GM06990 (cell line): ENCODE data around the gene NEDD4.

Experiments used
- DNase-seq: peaks from one replicate; pipeline ENCODE4 v3.0.0-alpha.2; 2011; ENCODE audit not compliant: insufficient read length; ENCODE audit errors: extremely low read depth
- H3K27me3 ChIP-seq: replicated peaks from 2 replicates; pipeline ENCODE4 v1.6.0; 2011; ENCODE audit warnings: low read length; ENCODE audit not compliant: control insufficient read depth, insufficient read depth
- H3K36me3 ChIP-seq: 2 replicates; pipeline ENCODE4 v1.5.1; 2011; ENCODE audit warnings: low read length; ENCODE audit not compliant: control insufficient read depth, insufficient read depth
- H3K4me3 ChIP-seq: replicated peaks from 2 replicates; pipeline ENCODE4 v1.5.1; 2011; ENCODE audit warnings: low read depth, mild to moderate bottlenecking, control low read depth, low read length
- TF ChIP-seq, protein P1 (sequence below): IDR thresholded peaks from 2 replicates; pipeline ENCODE4 v1.5.1; 2011; ENCODE audit warnings: low read length, control low read depth, mild to moderate bottlenecking, inconsistent platforms; ENCODE audit not compliant: insufficient read depth, poor library complexity, severe bottlenecking

NEDD4 gene

DNA sequence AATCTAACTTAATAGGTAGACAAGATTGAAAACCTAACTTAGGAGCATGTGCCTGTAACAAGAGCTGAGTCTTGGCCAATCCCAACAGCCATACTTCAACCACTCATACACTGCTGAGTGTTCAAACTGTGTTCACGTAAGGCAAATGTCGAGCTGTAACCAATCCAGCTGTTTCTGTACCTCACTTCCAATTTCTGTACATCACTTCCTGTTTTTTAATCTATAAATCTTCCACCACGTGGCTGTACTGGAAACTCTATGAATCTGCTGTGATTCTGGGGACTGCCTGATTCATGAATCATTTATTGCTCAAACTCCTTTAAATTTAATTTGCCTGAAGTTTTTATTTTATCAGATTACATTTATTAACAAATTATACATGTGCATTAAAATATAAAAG is 44.6 kb upstream of the NEDD4 start:
- Histone ChIP-seq H3K36me3 (no peaks in the 10 kb centered on the region), H3K4me3 (no peak overlapping the region), H3K27me3 (no peaks in the 10 kb centered on the region)
- TF ChIP-seq, protein P1, sequence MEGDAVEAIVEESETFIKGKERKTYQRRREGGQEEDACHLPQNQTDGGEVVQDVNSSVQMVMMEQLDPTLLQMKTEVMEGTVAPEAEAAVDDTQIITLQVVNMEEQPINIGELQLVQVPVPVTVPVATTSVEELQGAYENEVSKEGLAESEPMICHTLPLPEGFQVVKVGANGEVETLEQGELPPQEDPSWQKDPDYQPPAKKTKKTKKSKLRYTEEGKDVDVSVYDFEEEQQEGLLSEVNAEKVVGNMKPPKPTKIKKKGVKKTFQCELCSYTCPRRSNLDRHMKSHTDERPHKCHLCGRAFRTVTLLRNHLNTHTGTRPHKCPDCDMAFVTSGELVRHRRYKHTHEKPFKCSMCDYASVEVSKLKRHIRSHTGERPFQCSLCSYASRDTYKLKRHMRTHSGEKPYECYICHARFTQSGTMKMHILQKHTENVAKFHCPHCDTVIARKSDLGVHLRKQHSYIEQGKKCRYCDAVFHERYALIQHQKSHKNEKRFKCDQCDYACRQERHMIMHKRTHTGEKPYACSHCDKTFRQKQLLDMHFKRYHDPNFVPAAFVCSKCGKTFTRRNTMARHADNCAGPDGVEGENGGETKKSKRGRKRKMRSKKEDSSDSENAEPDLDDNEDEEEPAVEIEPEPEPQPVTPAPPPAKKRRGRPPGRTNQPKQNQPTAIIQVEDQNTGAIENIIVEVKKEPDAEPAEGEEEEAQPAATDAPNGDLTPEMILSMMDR: no peak
- no peak for DNase-seq

DNA sequence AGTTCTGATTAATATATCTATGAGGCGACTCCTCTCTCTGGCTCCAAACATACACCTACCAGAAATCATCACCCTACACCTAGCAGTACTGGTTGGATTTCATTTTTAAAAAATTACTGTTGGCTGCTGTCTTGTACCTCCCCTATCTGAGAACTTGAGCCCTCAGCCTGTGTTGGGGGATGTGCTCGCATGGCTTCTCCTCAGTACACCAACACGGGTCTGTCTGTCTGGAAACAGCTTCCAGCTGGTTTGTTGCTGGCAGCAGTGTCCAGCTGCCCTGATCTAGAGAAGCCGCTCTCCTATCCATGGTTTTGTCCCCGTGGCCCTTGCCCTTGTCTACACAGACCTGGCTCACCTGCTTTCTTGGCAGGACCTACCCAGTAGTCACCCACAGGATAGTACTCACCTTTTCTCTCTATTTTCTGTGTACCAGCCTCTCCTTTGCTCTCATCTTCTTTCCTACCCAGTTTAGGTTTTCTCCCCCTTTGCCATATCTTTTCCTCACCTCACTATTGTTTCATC is 43.2 kb upstream of the NEDD4 start:
- TF ChIP-seq, protein P1: no peak
- H3K36me3 ChIP-seq: no peaks in the 10 kb centered on the region
- H3K4me3 ChIP-seq: no peak overlapping the region
- DNase-seq: no peak
- H3K27me3 ChIP-seq: no peaks in the 10 kb centered on the region

DNA sequence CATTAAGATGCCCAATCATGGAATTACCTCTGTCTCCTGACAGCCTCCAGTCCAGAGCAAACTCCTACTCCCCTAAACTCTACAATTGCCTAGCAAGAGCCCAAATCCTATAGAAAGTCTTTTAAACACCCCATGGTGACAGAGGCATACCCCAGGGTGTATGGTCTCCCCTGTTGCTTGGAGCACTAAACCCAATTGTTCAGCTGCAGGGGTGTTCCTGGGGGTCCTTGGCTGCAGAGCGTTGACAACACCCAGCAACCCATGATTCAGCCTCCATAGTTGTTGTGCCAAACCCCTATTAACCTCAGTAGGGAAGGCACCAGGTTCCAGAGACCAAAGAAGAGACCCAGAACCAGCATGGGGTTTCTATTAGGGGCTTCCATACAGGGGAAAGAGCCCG is 41.8 kb upstream of the NEDD4 start:
- no peak overlapping the region for H3K4me3 ChIP-seq
- TF ChIP-seq, protein P1: no peak
- H3K27me3 ChIP-seq: no peaks in the 10 kb centered on the region
- no peaks in the 10 kb centered on the region for H3K36me3 ChIP-seq
- DNase-seq: no peak

DNA sequence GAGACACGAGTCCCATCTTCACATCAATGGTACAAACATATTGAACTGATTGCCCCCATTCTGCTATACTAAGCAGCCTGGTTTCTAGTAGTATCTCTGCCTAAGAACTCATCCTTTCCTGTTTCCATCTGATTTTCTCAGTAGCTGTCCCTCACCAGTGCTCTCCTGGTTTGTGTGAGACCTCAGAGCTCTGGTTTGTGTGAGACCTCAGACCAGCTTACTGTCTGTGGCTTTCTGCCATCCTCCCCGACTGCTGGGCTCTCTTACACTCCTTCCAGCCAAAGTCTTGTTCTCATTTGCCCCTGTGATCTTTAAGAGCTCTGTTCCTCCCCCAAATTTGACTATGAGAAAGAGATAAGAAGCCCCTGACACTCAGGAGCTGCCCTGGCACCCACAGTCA is 41.1 kb upstream of the NEDD4 start:
- TF ChIP-seq, protein P1: no peak
- H3K36me3 ChIP-seq: no peaks in the 10 kb centered on the region
- no peaks in the 10 kb centered on the region for H3K27me3 ChIP-seq
- no peak overlapping the region for H3K4me3 ChIP-seq
- no peak for DNase-seq

DNA sequence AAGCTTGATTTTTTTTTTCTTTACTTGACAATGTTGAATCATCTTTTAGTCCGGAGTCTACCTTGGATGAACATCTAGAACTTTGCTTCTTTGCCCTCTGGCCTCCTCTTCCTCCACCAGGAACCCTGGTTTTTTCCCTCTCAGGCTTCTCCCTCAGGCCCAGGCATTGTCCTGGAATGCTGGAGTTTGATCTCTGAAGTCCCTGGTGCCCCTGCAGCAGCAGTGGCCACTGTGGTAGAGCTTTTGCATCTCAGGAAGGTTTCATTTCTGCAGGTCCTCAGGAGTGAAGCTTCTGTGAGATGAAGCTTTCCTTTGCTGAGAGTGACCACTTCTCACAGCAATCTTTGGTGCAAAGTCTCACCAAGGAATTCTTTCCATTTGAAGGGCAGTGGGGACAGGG is 39.0 kb upstream of the NEDD4 start:
- no peaks in the 10 kb centered on the region for H3K27me3 ChIP-seq
- TF ChIP-seq, protein P1: no peak
- H3K4me3 ChIP-seq: no peak overlapping the region
- H3K36me3 ChIP-seq: no peaks in the 10 kb centered on the region
- no peak for DNase-seq

DNA sequence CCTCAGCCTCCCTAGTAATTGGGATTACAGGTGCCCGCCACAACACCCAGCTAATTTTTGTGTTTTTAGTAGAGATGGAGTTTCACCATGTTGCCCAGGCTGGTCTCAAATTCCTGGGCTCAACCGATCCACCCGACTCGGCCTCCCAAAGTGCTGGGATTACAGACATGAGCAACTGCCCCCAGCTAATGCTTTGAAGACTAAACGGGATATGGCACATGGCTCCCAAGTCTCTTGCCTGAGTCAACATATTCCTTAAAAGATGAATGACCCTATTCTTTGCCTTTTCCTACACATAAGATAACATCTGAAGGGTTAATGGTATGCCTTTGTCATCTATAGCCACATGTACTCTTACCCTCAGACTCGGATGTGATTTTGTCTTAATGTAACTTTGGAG is 38.4 kb upstream of the NEDD4 start:
- TF ChIP-seq, protein P1: no peak
- no peak for DNase-seq
- H3K27me3 ChIP-seq: no peaks in the 10 kb centered on the region

More for the DNA sequence above, 38.4 kb upstream of the NEDD4 start:
- no peak overlapping the region for H3K4me3 ChIP-seq
- H3K36me3 ChIP-seq: no peaks in the 10 kb centered on the region
